Kidney epithelial cell (primary cell): ENCODE results near the gene C18orf63. TPM values are rescaled to one million over a fixed set of nuclear protein-coding genes. Genes with fewer than 3 reads are reported as not detected.

Experiments used
- DNase-seq: peaks from one replicate; pipeline ENCODE4 v3.0.0-alpha.2; 2010; ENCODE audit warnings: low read depth
- H3K27me3 ChIP-seq: 2 replicates; pipeline ENCODE4 v1.6.0; 2011; ENCODE audit warnings: low read length; ENCODE audit not compliant: control insufficient read depth, insufficient read depth
- H3K36me3 ChIP-seq: 2 replicates; pipeline ENCODE4 v1.5.1; 2011; ENCODE audit warnings: low read length; ENCODE audit not compliant: control insufficient read depth, insufficient read depth
- H3K4me3 ChIP-seq: 2 replicates; pipeline ENCODE4 v1.5.1; 2011; ENCODE audit warnings: low read depth, mild to moderate bottlenecking, control low read depth, low read length
- total RNA-seq: library from RNA; depleted of rRNA; stranded (reverse); fragments of >200 nt; gene quantifications from 2 replicates; pipeline ENCODE4 v1.2.3, GENCODE V29; 2015
- TF ChIP-seq, protein P1 (sequence below): IDR thresholded peaks from 2 replicates; pipeline ENCODE4 v1.5.1; 2011; ENCODE audit warnings: mild to moderate bottlenecking, moderate library complexity, low read length, control low read depth, inconsistent platforms; ENCODE audit not compliant: insufficient read depth, poor library complexity, severe bottlenecking

The C18orf63 gene
- total RNA-seq, 1 donor from 2014 or later: not detected

GRCh38 chr18:74278983-74279382, 36.7 kb upstream of the C18orf63 start:
- TF ChIP-seq, protein P1, sequence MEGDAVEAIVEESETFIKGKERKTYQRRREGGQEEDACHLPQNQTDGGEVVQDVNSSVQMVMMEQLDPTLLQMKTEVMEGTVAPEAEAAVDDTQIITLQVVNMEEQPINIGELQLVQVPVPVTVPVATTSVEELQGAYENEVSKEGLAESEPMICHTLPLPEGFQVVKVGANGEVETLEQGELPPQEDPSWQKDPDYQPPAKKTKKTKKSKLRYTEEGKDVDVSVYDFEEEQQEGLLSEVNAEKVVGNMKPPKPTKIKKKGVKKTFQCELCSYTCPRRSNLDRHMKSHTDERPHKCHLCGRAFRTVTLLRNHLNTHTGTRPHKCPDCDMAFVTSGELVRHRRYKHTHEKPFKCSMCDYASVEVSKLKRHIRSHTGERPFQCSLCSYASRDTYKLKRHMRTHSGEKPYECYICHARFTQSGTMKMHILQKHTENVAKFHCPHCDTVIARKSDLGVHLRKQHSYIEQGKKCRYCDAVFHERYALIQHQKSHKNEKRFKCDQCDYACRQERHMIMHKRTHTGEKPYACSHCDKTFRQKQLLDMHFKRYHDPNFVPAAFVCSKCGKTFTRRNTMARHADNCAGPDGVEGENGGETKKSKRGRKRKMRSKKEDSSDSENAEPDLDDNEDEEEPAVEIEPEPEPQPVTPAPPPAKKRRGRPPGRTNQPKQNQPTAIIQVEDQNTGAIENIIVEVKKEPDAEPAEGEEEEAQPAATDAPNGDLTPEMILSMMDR: no peak
- Histone ChIP-seq H3K36me3 (no peaks in the 10 kb centered on the region), H3K4me3 (no peak overlapping the region), H3K27me3 (no peaks in the 10 kb centered on the region)
- no peak for DNase-seq

DNA sequence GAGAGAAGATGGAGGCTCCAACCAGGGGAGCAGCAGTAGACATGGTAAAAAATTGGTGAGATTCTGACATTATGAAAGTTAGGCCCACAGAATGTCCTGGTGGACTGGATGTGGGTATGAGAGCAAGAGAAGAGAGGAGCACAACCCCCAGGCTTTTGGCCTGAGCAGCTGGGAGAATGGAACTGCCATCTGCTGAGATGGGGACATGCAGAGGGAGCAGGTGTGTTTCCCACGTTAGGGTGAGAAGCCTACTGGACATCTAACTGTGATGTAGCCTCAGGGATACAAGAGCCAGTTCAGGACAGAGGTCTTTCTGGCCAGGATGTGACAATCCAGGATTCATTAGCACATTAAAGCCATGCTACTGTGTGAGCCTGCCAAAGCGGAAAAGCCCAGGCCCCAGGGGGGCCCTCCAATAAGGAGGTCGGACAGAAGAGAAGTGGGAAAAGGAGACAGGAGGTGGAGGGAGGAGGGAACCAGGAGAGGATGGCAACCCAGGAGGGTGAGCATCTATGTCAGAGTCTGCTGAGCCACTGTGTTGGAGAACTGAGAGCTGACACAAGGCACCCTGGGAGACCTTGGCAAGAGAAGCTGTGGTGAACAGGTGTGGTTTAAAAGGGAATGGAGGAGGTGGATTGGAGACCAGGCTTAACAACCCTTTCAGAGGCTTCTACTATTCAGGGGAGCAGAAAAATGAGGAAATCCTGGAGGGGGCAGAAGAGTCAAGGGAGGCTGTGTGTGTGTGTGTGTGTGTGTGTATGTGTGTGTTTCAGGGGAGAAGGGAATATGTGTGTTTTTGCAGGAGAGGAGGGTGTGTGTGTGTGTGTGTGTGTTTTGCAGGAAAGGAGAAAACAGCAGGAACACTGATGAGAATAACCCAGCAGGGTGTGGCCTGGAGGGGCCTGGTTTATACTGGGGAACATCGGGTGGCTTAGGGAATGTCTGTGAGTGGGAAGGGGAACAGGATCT, 34.3 kb upstream of the C18orf63 start:
- no peak overlapping the region for H3K4me3 ChIP-seq
- TF ChIP-seq, protein P1: no peak
- H3K27me3 ChIP-seq: no peaks in the 10 kb centered on the region
- no peak for DNase-seq
- no peaks in the 10 kb centered on the region for H3K36me3 ChIP-seq

DNA sequence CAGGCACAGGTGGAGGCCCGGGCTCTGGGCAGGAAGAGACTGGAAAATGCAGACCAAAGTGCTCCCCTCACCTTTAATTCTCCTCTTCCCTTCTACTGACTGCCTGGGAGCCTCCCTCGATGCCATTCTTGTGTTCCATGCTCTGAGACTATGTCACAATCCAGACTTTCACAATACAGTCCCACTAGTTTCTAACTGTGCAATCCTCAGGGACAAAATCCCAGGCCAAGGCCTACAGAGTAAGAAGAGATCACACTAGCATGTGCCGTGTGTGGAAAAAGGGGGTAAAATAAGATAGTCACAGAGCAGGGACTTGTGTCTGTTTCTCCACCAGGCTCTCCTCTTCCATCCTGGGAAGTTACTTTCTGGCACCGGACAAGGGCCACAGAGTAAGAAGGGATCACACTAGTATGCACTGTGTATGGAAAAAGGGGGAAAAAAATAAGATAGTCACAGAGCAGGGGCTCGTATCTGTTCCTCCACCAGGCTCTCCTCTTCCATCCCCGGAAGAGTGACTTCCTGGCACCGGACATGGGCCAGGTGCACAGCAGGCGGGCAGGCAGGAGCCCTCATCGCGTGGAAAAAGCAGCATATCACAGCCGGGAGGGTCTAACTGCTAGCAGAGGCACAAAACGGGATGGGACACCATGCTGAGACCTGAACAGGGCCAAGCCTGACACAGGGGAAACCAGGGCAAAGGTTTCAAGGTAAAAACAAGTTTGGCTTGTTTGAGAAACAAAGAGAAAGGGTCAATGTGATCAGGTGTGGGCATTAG, 33.5 kb upstream of the C18orf63 start:
- TF ChIP-seq, protein P1: no peak
- no peaks in the 10 kb centered on the region for H3K36me3 ChIP-seq
- H3K4me3 ChIP-seq: no peak overlapping the region
- H3K27me3 ChIP-seq: no peaks in the 10 kb centered on the region
- no peak for DNase-seq

DNA sequence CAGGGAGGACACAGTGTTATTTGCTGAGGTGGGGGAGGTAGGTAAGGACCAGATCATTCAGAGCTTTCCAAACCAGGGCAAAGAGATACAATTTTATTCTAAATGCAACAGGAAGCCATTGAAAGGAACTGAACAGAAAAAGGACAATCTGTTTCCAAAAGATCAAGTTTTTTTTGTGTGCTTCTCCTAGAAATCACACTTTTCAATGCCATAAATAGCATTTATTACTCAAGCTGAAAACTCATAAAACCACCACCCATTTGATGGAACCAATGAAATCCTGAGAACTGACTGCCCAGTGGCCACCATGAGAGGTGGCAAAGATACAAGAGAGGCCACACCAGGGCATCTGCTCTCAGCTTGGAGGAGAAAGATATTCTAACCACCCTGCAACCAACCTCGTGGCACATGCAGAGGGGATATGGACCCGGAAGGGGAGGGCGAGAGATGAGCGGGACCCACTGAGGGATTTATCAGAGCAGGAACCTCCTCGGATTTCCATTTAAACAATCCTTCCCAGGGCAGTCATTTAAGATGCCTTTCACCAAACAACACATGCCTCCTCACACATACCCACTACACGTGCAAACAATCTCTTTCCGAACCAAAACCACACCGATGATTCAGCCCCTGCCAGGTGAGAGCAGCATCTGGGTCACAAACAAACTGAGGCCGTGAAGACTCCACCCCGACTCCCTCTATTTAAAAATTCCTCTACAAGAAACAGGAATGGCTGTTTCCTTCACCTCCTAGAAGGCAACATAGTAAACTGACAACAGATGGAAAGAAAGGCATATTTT, 32.7 kb upstream of the C18orf63 start:
- no peak for DNase-seq
- TF ChIP-seq, protein P1: no peak
- Histone ChIP-seq H3K36me3 (no peaks in the 10 kb centered on the region), H3K27me3 (no peaks in the 10 kb centered on the region), H3K4me3 (no peak overlapping the region)

- no peaks in the 10 kb centered on the region for H3K27me3 ChIP-seq
- H3K36me3 ChIP-seq: no peaks in the 10 kb centered on the region
- no peak for DNase-seq
- TF ChIP-seq, protein P1: no peak
- H3K4me3 ChIP-seq: no peak overlapping the region
Measured at GRCh38 chr18:74283646-74284045, 32.0 kb upstream of the C18orf63 start.
